T-helper 1 cell treated with Interleukin-12 subunit alpha and Interleukin-12 subunit beta and Interleukin-4 antibody, amounts not matched to agents 30 ng/mL and 1 ng/mL, for 36 hours (primary cell): ENCODE measurements around the gene SDHA. TPM values are rescaled to one million over a fixed set of nuclear protein-coding genes. Genes with fewer than 3 reads are reported as not detected.
"Not testable (repeated sequence)": the region's sequence is repeated elsewhere in the genome, so short reads cannot be mapped to it uniquely, and the experiment has no call there.

Experiments
- intact Hi-C: fragments of 100-400 bp; cut with micrococcal nuclease; formaldehyde crosslinking; loops from one replicate; pipeline ENCODE4 v1.15.1; 2024
- total RNA-seq: library from RNA; stranded (reverse); gene quantifications from 2 replicates; pipeline ENCODE4 v1.2.3, GENCODE V29; 2022

The SDHA gene
- total RNA-seq, 1 donor from 2014 or later = 144 TPM

DNA sequence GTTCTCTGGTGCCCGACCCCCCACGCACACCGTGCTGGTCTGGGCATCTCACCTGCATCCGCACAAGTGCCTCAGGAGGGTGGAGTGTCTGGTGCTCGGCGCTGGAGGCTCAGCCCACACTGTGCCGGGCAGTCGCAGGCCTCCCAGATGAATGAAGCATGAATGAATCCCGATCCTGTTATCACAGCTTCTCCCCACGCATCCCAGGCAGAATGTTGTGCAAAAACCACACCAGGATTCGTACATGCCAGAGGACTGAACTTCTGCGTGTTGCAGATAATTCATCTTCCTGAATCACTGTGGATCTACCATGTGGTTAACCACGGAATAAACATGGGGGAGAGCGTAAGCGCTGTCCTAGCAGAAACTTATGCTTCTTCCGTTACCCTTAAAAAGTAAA, 78.8 kb downstream of the SDHA start:
- intact Hi-C loops = not testable (repeated sequence)

DNA sequence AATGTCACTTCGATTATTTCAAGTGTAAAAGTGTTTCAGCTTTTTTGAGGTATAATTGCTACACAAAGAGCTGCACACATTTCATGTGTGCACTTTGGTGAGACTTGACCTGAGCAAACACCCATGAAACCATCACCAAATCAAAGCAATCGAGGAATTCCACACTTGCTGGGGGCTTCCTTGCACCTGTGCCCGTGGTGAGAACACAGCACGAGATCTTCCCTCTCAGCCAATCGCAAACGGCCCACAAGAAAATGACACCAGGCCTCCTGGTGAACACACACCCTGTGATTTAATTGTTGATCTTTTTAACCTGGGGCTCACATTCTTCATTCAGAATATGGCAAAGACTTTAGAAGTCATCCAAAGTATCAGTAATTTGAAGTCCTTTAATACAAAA, 79.3 kb downstream of the SDHA start:
- intact Hi-C loops = not testable (repeated sequence)

DNA sequence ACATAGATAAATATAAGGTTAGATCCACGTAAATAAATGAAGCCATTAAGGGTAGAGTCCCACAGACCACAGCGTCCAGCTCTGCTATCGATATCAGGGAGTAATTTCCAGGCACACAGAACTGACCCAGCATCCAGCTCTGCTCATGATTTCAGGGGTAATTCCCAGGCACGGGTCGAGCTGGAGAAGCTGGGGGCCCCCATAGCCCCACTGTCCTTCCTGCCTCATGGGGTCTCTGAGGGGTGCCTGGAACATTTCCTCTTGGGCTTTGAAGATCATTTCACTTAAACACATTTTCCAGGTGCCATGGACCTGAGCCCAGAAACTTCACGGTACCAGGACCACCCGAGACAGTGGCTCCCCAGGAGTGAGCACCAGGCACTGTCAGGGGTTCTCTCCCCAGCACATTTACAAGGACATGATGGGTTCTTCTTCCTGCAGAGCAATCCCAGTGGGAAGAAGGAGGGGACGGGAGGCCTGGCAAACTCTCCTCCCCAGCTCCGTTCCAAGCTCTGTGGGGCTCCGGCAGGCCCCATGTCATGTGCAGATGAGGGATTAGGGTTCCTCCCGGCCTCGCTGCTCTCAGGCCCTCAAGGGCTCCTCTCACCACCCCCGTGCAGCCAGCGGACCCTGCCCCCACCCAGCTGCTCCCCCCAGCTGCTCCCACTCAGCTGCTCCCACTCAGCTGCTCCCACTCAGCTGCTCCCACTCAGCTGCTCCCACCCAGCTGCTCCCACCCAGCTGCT, 80.0 kb downstream of the SDHA start:
- intact Hi-C loops = not testable (repeated sequence)

DNA sequence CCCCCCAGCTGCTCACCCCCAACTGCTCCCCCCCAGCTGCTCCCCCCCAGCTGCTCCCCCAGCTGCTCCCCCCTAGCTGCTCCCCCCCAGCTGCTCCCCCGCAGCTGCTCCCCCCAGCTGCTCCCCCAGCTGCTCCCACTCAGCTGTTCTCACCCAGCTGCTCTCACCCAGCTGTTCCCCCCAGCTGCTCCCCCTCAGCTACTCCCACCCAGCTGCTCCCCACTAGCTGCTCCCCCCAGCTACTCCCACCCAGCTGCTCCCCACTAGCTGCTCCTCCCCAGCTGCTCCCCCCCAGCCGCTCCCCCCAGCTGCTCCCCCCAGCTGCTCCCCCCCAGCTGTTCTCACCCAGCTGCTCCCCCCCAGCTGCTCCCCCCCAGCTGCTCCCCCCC, 80.6 kb downstream of the SDHA start:
- intact Hi-C loops = no loop called here

DNA sequence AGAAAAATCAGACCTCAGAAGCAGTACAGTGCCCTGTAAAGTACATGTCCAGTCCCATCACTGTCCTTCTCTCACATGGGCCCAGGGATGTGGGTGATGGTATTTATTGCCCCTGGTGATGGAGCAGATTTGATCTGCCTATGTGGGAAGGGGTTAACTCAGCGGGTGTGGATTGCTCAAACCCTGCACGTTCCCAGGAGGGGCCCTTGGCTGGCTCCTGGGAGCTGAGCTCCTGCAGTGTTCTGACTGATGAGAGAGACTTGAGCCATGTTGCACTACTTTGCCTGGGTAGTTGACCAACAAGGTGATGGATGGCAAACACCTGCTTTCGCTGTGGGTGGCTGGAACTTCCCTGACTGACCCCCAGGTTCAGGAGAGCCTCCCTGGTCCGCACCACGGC, 81.8 kb downstream of the SDHA start:
- intact Hi-C loops = not testable (repeated sequence)

DNA sequence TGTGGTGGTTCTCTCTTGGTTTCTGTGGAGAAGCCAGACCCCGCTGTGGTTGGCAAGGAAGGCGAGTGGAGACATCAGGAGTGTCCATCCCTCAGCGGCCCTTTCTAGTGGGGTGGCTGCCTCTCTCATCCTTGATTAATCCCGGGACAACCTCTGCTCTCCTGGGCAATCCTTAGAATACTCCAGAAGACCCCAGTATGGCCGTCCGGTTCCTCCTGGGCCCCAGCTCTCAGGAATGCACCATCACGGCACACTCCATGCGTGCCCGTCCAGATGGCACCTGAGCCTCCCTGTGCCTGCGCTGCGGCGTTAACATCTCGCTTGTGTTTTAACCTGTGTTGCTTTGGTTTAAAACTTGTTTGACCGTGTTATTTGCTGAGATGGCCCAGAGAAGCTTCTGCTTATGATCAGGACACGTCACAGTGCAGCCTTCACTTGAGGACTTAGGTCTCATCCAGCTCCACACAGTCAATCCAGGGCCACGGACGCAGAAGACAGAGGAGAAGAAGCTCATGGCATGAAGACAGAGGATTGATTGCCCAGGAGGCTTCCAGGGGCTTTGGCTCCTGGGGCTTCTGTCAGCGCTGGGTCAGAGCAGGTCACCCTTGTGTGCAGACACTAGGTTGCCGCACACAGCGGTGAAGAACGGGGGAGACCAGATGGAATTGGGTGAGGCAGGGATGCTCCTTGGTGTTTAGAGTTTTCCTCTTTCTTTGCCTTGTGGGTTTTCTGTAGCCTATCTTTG, 82.7 kb downstream of the SDHA start:
- intact Hi-C loops = not testable (repeated sequence)

DNA sequence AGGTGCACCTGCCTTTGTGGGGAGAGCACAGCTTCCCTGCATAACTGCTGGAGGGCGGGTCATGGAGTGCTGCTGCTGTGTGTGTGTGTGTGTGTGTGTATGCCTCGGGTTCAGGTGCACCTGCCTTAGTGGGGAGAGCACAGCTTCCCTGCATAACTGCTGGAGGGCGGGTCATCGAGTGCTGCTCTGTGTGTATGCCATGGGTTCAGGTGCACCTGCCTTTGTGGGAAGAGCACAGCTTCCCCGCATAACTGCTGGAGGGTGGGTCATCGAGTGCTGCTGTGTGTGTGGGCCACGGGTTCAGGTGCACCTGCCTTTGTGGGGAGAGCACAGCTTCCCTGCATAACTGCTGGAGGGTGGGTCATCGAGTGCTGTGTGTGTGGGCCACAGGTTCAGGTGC, 84.3 kb downstream of the SDHA start:
- intact Hi-C loops = not testable (repeated sequence)

DNA sequence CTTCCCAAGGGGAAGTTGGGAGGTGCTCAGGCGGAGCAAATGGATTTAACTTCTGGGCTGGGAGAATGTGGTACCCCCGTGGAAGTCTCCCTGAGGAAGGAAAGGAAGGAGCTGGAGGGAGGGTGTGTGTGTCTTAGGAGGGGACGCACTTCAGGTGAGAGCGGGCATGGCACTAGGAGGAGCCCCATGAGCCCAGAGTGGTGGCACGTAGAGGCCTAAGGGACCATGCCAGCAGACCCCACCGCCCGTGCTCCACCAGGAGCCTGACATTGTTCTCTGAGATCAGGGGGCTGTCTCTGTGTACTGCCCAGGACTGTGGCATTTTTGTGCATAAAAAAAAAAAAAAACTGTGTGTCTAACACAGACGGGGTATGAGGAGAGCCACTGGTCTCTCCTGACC, 84.8 kb downstream of the SDHA start:
- intact Hi-C loops = no loop called here

DNA sequence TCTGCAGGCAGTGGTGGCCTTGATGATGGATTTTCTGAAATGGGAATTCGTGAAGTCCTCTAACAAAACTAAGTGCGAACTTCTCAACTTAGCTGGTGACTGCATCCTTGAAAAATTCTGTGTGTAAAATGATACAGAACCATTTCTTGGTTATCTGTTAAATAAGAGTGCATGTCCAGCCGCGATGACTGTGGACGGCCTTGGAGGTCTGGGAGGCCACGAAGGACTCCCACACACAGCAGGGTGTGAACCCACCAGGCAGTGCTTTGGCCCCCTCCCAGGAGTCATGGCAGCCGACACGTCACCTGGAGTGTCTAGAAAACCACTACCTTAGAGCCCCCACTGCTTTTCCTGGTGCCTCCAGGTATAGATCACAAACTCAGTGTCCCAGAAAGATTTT, 85.6 kb downstream of the SDHA start:
- intact Hi-C loops = not testable (repeated sequence)

DNA sequence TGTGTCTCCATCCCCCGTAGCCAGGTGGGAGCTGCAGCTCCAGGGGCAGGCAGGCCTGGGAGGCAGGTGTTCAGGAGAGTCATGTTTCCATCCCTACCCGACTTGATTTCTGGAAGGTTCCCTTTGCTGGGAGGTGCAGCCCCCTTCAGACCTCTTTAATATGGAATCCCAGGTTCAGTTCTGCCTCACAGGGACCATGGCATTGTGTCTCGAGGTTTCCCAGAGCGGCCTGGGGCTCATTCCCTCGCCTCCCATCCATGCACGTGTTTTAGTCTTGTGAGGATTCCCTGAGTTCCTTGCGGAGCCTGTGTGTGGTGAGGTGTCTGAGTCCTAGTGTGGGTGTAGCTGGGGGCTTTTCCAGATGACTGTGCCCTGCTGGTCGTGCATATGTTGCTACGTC, 86.9 kb downstream of the SDHA start:
- intact Hi-C loops = no loop called here

DNA sequence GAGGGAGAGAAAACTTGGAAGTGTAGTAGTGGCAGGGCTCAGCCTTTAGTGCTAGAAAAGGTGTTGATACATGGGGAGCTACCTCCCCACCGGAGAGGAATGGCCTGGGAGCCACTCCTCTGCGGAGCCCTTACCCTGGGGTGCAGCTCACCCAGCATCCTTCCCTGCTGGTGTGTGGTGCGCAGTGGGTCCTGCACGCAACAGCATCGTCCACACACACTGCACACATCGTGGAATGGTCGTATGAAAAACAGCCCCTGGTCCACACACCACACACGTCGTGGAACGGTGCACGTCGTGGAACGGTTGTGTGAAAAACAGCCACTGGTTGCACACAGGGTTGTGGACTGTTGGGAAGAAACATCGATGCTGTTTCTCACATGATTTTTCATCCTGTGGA, 87.3 kb downstream of the SDHA start:
- intact Hi-C loops = no loop called here

DNA sequence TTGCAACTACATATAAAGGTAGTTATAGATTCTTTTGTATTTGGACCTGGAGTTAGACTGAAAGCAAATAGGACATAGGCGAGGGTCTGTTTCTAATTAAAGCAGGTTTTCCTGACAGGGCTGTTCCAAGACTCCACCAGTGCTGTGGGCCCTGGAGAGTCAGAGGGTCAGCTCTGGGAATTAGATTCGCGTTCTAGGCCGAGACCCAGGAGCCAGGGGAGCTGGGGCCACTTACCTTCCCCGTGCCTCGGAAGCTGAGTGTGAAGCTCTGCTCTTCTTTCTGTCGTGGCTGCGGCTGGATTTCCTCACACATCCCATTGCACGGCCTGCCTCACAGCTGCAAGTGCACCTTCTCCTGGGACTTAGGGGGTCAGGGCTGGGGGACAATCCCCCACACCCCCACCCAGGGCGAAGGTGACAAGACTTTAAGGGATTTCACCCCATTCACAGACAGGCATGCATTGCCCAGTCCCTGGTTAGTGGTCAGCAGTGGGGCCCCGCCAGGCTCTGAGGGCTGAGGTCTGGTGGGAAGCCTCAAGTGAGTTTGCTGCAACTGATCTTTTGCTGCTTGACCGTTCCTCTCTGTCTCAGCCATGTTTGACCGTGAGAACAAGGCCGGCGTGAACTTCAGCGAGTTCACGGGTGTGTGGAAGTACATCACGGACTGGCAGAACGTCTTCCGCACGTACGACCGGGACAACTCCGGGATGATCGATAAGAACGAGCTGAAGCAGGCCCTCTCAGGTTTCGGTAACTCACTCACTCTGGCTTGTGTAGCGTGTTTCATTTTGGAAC, 88.1 kb downstream of the SDHA start:
- intact Hi-C loops = no loop called here

Other genes with a start within 250 kb of the SDHA start
- gene PLEKHG4B, start 126.2 kb upstream of the SDHA start, total RNA-seq = not detected in 2 replicates
- not detected in 2 replicates for gene LRRC14B, start 26.8 kb upstream of the SDHA start, total RNA-seq
- gene CCDC127, start 167 bp upstream of the SDHA start, total RNA-seq = 6.0 and 6.2 TPM in 2 replicates
- 90.9 and 91.3 TPM in 2 replicates for gene PDCD6, start 53.3 kb downstream of the SDHA start, total RNA-seq
- 18.7 and 20.0 TPM in 2 replicates for gene AHRR, start 103.4 kb downstream of the SDHA start, total RNA-seq
- gene EXOC3, start 224.9 kb downstream of the SDHA start, total RNA-seq = 82.9 and 89.9 TPM in 2 replicates